ENCODE measurements around the gene SHISA4. TPM values are rescaled to one million over a fixed set of nuclear protein-coding genes. Genes with fewer than 3 reads are reported as not detected.

The SHISA4 gene
- total and polyA plus RNA-seq, 2 of the 8 experiments (the other 6 are each of a cell fraction or from before 2014, with no cell fraction given), result 7.8 to 28.9 TPM

DNA sequence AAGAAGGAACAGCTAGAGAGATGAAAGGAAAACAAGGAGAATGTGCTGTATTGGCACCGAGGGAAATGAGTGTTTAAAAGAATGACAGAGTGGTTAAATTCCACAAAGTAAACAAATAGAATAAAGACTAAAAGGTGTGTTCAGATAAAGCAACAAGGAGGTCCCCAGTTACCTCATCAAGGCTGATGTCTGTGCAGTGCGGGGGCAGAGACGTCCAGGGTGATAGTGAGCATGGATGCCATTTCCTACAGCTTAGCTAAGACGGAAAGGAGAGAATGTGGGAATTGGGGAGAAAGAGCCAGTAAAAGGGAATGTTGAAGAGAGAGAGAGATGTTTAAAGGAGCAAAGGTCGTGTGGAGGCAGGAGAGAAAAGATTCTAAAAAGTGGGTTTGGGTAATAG, 42.1 kb downstream of the SHISA4 start:
- no peak overlapping the region for H3K4ac ChIP-seq (replicated peaks; ENCODE audit: insufficient read length, low read depth, low read length)
- POLR2A ChIA-PET (ENCODE audit: partially characterized antibody), result interaction anchor here (1.3 kb wide), 1 partner anchor 11 kb away, joined by 3 read pairs; no protein-coding TSS in a partner anchor
- DNase-seq (ENCODE audit: low read depth in 1 of 2, low spot score in 2 of 2), result no peak
- no peak overlapping the region for H3K9ac ChIP-seq (replicated peaks in 1 of 4; ENCODE audit: extremely low read depth in 1 of 4, low read depth in 3 of 4, low read length in 3 of 4)
- no peak overlapping the region for H2BK15ac ChIP-seq (ENCODE audit: low read length)
- no peak overlapping the region for H4K5ac ChIP-seq (ENCODE audit: insufficient read length, low read depth, low read length)
- no peak for FAIRE-seq
- no peaks in the 10 kb centered on the region for H3K27me3 ChIP-seq (replicated peaks in 1 of 4; ENCODE audit: control insufficient read depth in 3 of 4, extremely low read depth in 1 of 4, insufficient read depth in 3 of 4, low read length in 3 of 4)
- no peak overlapping the region for H2BK120ac ChIP-seq (replicated peaks; ENCODE audit: low read depth, low read length)
- H3K9me3 ChIP-seq (ENCODE audit: insufficient read depth in 2 of 2, low read depth in 1 of 2, low read length in 1 of 2), result no peaks in the 10 kb centered on the region
- H3K4me3 ChIP-seq (ENCODE audit: extremely low read depth in 1 of 4, insufficient read depth in 2 of 4, low read depth in 3 of 4, low read length in 4 of 4), result no peak overlapping the region
- no peak overlapping the region for H4K8ac ChIP-seq (ENCODE audit: extremely low read depth, insufficient read depth, low read length)
- no peak overlapping the region for H3K4me2 ChIP-seq (ENCODE audit: insufficient read depth in 1 of 2, low read depth in 2 of 2, low read length in 2 of 2)
- CTCF ChIA-PET (ENCODE audit: partially characterized antibody), result interaction anchor here (1.9 kb wide), 1 partner anchor 9 kb away, joined by 5 read pairs; no protein-coding TSS in a partner anchor
- H2AK5ac ChIP-seq (ENCODE audit: low read depth, low read length), result no peak overlapping the region
- no peak overlapping the region for H3K23ac ChIP-seq (ENCODE audit: insufficient read length)
- no peaks in the 10 kb centered on the region for H3K79me2 ChIP-seq (ENCODE audit: control insufficient read depth in 1 of 2, insufficient read depth in 2 of 2, low read length in 2 of 2)
- no peak overlapping the region for H3K56ac ChIP-seq (replicated peaks; ENCODE audit: insufficient read length, low read depth, low read length)
- no peaks in the 10 kb centered on the region for H4K20me1 ChIP-seq (replicated peaks in 1 of 2; ENCODE audit: control insufficient read depth in 1 of 2, insufficient read depth in 2 of 2, low read length in 2 of 2)
- H3K14ac ChIP-seq (ENCODE audit: insufficient read length), result no peak overlapping the region
- H2AFZ ChIP-seq (ENCODE audit: low read length), result no peak overlapping the region
- no peak overlapping the region for H2BK12ac ChIP-seq (ENCODE audit: low read depth, low read length)
- H3K4me1 ChIP-seq (replicated peaks in 1 of 4; ENCODE audit: control insufficient read depth in 3 of 4, insufficient read depth in 4 of 4, low read length in 3 of 4), result no peaks in the 10 kb centered on the region
- no peak overlapping the region for H4K91ac ChIP-seq (replicated peaks; ENCODE audit: insufficient read length, low read length)
- H2BK5ac ChIP-seq (ENCODE audit: low read depth, low read length), result no peak overlapping the region
- H3K23me2 ChIP-seq (ENCODE audit: low read depth, low read length), result no peaks in the 10 kb centered on the region
- no peak overlapping the region for H3K27ac ChIP-seq (ENCODE audit: low read depth, low read length)
- H3K79me1 ChIP-seq (ENCODE audit: low read depth, low read length), result no peaks in the 10 kb centered on the region
- H3K18ac ChIP-seq (ENCODE audit: extremely low read depth, low read length), result no peak overlapping the region
- no peak overlapping the region for H2BK20ac ChIP-seq (ENCODE audit: low read length)
- no peaks in the 10 kb centered on the region for H3K36me3 ChIP-seq (ENCODE audit: control insufficient read depth in 2 of 4, insufficient read depth in 4 of 4, low read length in 3 of 4)
- TF ChIP-seq, protein P1, sequence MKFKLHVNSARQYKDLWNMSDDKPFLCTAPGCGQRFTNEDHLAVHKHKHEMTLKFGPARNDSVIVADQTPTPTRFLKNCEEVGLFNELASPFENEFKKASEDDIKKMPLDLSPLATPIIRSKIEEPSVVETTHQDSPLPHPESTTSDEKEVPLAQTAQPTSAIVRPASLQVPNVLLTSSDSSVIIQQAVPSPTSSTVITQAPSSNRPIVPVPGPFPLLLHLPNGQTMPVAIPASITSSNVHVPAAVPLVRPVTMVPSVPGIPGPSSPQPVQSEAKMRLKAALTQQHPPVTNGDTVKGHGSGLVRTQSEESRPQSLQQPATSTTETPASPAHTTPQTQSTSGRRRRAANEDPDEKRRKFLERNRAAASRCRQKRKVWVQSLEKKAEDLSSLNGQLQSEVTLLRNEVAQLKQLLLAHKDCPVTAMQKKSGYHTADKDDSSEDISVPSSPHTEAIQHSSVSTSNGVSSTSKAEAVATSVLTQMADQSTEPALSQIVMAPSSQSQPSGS (IDR thresholded peaks at IDR 0.05; ENCODE audit: low read length), result no peak
- TF ChIP-seq EGR1 (IDR thresholded peaks at IDR 0.05; ENCODE audit: borderline replicate concordance, low read depth, low read length), result no peak
- TF ChIP-seq POU5F1 (IDR thresholded peaks at IDR 0.05; ENCODE audit: low read depth, low read length), result no peak
- TF ChIP-seq SIX5 (IDR thresholded peaks at IDR 0.05; ENCODE audit: low read depth, low read length), result no peak
- no peak for TF ChIP-seq KDM4A (IDR thresholded peaks at IDR 0.05; ENCODE audit: low read depth, low read length, severe bottlenecking)
- no peak for TF ChIP-seq HDAC2 (IDR thresholded peaks at IDR 0.05; ENCODE audit: borderline replicate concordance in 1 of 2, low read depth in 2 of 2, low read length in 2 of 2)
- no peak for TF ChIP-seq ASH2L (IDR thresholded peaks at IDR 0.05; ENCODE audit: low read length)
- TF ChIP-seq SP4 (IDR thresholded peaks at IDR 0.05; ENCODE audit: low read length), result no peak
- TF ChIP-seq ZNF274 (IDR thresholded peaks at IDR 0.05; ENCODE audit: borderline replicate concordance, extremely low read depth, low read length), result no peak
- no peak for TF ChIP-seq TCF12 (IDR thresholded peaks at IDR 0.05; ENCODE audit: low read depth, low read length)
- no peak for TF ChIP-seq CHD1 (IDR thresholded peaks at IDR 0.05; ENCODE audit: low read depth, low read length)
- no peak for TF ChIP-seq POLR2A (IDR thresholded peaks at IDR 0.05; ENCODE audit: control extremely low read depth in 1 of 2, low read depth in 2 of 2, low read length in 2 of 2)
- no peak for TF ChIP-seq USF2 (IDR thresholded peaks at IDR 0.05; ENCODE audit: low read length)
- WGBS, 2 experiments (ENCODE audit: extremely low coverage in 1 of 2, insufficient coverage in 1 of 2, insufficient read length in 1 of 2, insufficient replicate concordance in 2 of 2, low coverage in 1 of 2, low lambda C conversion rate in 2 of 2, missing lambda C conversion rate in 1 of 2), result 91 to 100% methylated on average over 1 to 5 of the region's 5 CpGs

Data from H1 (cell line).